Effector CD8-positive, alpha-beta T cell (primary cell): ENCODE measurements around the gene CRYBA2.

Experiments
- DNase-seq: peaks from one replicate; lab custom pipeline; 2025; lab: John Stamatoyannopoulos, UW

The CRYBA2 gene

GRCh38 chr2:218999021-218999880 is 6.0 kb upstream of the CRYBA2 start:
- DNase-seq, result no peak

DNA sequence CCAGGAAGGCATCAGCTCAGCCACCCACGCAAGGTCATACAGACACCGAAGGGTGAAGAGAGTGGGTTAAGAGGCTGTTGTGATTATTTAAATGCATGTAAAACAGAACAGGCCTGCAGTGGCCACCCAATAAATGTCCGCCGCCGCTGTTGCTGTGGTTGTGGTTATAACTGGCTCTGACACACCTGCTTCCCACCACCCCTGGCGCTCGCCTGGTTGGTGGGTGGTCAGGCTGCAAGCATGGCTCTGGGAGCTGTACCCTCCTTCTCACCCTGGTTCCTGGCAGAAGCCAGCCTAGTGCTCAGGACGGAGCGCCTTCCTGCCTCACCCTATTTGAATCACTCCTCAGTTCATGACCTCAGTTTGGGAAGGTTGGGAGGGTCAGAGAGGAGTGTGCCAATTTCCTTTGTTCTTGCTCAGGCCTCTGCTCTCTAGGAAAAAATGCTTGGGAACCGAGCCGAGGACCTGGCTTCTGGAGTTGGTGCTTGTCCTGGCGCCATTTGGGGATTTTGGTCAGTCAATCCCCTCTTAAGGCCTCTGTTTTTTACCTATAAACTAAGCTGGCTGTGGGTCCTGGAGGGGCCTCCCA is 5.3 kb upstream of the CRYBA2 start:
- no peak for DNase-seq

- no peak for DNase-seq
Measured at GRCh38 chr2:218997731-218998130, 4.5 kb upstream of the CRYBA2 start.

GRCh38 chr2:218996937-218997336 is 3.7 kb upstream of the CRYBA2 start:
- DNase-seq, result no peak

DNA sequence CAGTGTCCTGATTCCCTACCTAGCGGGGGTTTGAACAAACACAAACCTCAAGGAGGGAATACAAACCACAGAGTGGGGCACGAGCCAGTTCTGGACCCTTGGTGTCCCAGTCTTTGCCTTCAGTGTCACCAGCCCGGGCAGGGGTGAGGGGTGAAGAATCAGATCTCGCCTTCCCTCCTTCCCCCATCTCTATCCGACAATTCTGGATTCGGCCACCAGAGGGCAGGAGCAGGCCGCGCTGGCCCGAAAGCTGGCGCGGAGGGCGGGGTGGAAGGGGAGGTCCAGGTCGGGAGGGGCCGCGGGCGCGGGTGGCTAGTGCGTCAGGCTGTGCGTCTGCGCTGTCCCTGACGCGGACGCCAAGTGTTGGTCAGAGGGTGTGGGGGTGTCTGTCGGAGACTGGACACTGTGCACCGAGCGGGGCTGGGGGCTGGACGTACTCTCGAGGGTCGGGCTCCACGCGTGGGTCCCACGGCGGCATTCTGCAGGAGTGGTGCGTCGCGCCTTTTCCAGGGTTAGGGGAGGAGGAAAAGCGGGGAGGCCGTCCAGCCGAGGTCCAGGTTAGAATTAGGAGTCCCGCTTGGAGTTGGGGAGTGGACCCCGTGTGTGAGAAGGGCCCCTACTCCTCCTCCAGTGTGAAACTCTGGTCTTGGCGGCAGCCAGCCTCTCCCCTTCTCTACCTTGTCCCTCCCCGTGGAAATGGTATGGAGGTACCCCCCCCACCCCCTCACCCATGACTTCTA is 2.9 kb upstream of the CRYBA2 start:
- peak; percentile 62 for DNase-seq

DNA sequence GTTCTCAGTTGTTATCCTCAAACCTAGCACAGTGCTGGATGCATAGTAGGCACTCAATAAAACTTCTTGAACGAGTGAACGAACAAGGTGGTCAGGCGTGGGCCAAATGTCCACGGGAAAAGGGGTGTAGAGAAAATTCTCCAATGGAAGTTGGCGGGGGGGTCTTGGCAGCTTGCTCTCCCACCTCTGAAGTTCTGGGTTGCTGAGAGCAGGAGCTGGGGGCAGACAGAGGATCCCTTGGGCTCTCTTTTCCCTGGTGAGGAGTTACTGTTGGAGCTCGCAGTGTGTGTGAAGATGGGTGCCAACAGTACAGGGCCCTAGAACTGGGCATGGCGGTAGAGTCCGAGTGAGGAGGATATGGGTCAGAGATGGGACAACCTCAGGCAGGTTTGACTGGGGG is 2.3 kb upstream of the CRYBA2 start:
- DNase-seq, result no peak

- no peak for DNase-seq
Measured at GRCh38 chr2:218992703-218993344, 398 bp downstream of the CRYBA2 start.

DNA sequence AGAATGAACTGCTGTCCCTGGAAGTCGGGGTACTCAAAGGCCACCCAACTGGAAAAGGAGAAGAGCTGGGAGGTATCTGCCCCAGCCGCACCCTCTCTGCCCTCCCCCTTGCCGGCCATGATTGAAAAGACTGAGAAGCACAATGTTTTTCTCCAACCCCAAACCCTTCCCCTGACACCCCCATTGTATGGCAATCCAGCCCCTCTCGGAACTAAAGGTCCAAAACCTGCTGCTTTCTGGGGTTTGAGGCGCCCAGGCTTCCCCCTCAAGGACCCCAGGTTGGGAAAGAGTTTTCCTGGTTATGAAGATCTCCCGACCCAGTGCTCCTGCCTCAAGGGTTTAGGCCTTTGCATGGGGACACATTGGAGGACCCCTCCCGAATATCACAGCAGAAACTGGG is 1.0 kb downstream of the CRYBA2 start:
- DNase-seq, result no peak

GRCh38 chr2:218991674-218992168 is 1.5 kb downstream of the CRYBA2 start:
- DNase-seq, result no peak

DNA sequence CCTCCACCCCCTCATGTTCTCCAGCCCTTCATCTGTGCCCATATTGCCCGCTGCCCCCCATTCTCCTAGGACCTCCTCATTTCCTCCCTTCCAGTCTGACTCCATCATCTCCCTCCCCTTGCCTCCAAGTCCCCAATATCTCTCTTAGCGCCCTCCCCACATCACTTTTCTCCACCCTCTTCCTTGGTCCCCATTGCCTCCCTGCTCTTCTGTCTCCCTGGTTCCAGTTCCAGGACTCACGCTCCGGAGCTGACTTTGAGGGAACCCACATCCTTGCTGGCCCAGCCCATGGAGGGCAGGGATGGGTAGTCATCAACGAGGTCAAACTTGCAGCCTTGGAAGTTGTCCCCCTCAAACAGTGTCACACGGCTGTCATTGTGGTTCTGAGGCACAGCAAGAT is 2.6 kb downstream of the CRYBA2 start:
- no peak for DNase-seq

DNA sequence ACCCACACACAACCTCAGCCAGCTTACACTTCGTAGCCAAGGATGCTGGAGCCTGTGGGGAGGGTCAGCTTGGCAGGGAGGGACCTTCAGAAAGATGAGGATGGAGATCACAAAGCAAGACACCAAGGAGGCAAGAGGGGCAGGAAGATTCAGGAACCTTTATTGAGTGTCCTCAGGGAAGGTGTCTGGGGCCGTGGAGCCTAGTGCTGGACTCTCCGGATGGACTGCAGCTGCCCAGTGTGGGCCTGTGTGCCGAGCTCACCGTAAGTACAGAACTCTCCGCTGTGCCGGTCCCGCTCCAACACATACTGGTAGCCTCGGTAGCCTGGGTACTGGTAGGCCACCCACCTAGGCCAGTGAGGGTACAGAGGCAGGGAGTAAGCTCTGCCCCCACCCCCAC is 3.2 kb downstream of the CRYBA2 start:
- DNase-seq, result no peak

- DNase-seq, result no peak
Measured at GRCh38 chr2:218988650-218989049, 4.6 kb downstream of the CRYBA2 start.

- no peak for DNase-seq
Measured at GRCh38 chr2:218988164-218988563, 5.1 kb downstream of the CRYBA2 start.

DNA sequence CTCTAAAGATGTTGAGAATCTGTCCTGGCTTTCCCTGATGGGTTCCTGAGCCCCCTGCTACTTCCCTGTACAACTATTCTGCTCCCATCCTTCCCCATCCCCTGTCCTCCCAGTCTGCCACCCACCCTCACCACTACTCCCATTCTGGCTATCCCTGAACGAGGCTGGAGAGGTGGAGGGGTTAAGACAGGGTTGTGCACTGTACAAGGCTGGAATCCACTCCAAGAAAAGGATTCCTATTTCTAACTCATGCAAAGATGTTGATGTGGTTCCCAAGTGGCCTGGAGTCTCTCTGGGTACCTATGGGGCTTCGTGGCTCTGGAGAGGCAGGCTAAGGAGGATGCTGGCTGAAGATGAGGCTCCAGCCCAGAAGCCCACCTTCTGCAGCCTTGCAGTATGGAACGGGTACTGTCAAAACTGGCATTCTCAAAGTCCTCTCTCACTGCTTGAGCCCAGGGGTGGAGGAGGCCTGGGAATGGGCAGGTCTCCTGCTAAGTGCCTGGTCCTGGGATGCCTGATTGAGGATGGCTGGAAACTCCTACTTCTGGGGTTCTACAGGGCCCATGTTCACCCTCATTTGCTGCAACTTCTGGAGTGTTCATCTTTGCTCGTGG is 7.0 kb downstream of the CRYBA2 start:
- no peak for DNase-seq

DNA sequence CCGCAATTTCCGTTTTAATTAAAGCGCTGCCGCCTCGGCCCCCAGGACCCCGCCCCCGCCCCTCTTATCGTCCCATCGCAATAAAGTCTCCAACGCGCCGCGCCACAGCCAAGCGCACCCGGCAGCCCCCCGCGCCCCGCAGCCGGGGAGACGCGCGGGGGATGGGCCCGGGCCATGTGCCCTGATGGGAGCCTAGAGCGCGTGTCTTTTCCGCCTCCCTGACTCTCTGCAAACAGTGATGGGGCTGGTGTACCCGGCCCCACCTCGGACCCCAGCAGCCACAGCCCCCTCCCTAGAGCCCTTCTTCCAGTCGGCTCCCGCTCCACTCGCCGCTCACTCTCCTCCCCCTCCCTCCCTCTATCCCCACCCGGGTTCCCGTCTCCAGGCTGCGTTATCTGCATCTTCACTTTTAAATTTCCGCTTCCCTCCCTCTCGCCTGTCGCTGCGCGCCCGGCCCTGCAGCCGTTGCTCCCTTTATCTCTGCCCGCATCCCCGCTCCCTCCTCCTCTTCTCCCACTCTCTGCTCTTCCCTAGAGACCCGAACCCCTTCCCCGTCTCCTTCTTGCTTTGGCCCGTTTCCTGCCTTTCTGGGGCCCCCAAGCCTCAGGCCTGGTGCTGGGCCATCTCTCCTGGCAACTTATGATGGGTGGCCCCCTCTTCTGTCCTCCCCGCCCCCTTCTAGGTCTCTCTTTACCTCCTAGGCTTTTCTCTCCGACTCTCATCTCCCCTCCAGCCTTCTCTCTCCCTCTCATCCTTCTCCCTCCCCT is 7.7 kb downstream of the CRYBA2 start:
- no peak for DNase-seq

DNA sequence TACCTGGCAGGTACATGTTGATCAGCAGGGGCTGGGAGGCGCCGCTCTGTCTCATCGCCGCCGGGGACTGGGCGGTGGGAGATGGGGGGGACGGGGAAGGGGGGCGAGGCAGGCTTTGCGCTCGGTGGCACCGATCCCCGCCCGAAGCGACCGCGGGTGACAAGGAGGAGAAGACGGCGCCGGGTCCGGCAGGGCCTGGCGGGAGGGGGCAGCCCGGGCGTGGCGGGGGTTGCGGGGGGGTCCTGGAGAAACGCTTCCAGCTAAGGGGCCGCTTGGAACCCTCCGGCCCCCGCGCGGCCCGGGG is 8.2 kb downstream of the CRYBA2 start, which contains the start of gene FEV:
FEV (minus strand) TSS at position 164 of the 304 bp plus-strand sequence; CDS start at position 55, 109 bp downstream.
- DNase-seq, result no peak

DNA sequence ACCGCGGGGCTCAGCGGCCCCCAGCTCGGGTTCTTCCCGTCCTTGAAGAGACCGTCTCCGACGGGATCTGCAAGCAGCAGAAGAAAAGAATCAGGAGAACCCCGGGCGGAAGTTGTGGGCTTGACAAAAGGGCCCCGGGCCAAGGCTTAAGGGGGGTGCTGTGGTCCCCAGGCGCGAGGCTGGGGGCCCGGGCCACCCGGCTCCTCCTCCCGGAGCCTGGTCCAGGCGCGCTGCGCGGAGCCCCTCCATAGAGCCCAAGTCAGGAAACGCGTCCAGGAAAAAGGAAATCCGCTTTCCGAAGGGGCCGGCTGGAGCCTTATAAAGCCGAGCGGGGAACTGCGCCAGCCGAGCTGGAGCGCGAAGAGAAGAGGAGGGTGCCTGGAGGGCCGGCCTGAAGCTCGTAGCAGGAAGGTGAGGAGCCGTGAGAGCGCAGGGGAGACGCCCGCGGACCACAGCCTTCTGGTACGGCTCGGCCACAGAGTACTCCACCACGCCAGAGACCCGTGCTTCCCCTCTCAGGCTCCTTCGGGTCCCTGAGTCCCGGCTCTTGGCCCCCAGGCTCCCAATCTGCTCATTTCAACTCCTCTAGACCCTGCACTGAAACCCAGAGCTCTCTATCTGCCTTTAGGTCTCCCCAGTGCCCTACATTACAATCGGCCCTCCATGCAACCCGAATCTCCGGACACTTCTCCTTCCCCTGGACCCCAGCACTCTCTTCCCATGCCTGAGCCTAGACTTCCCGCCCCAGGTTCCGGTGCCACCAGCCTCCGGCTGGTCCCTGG is 8.8 kb downstream of the CRYBA2 start:
- DNase-seq, result no peak

- DNase-seq, result no peak
Measured at GRCh38 chr2:218983934-218984238, 9.3 kb downstream of the CRYBA2 start.

GRCh38 chr2:218983263-218983933 is 9.8 kb downstream of the CRYBA2 start:
- no peak for DNase-seq
